SK-N-SH (cell line): ENCODE data around the gene MEGF8. TPM values are rescaled to one million over a fixed set of nuclear protein-coding genes. Genes with fewer than 3 reads are reported as not detected.

ENCODE experiments used
- CTCF ChIA-PET: fragments of 300-600, 350-600 bp; formaldehyde crosslinking; extraction: SDS; loops from one replicate; lab custom pipeline; 2021; lab: Yijun Ruan, JAX
- POLR2A ChIA-PET: fragments of 350-600 bp; sonication (Branson Sonifier 250); formaldehyde crosslinking; extraction: SDS; loops from one replicate; lab custom pipeline; 2020; ENCODE audit warnings: antibody characterized with exemption, inconsistent platforms; lab: Yijun Ruan, JAX
- DNase-seq: peaks from one replicate; pipeline ENCODE4 v3.0.0; 2012
- H2AFZ ChIP-seq: fragments of 200-600 bp; sonication (generic); 2 replicates; pipeline ENCODE4 v1.8.1; 2016; ENCODE audit warnings: antibody characterized with exemption, mild to moderate bottlenecking, low read depth
- H3F3A ChIP-seq: fragments of 200-600 bp; sonication (generic); replicated peaks from 2 replicates; pipeline ENCODE3; 2016; ENCODE audit warnings: antibody characterized with exemption, mild to moderate bottlenecking; ENCODE audit not compliant: insufficient read depth
- H3K27ac ChIP-seq, 2 experiments: fragments of 200-500 bp in 1 of 2; fragments of 200-600 bp in 1 of 2; sonication (Bioruptor generic) in 1 of 2; sonication (generic), shearing (Covaris generic) in 1 of 2; 2 replicates each; pipeline versions ENCODE4 v1.5.1 to v1.6.1; 2014 to 2016; ENCODE audit warnings: low read depth in 2 of 2, inconsistent platforms in 1 of 2, low read length in 1 of 2, mild to moderate bottlenecking in 1 of 2, mixed read lengths in 1 of 2
- H3K27me3 ChIP-seq: fragments of 200-600 bp; sonication (generic), shearing (Covaris generic); 2 replicates; pipeline ENCODE4 v1.6.1; 2016; ENCODE audit warnings: mixed run types; ENCODE audit not compliant: insufficient read depth
- H3K36me3 ChIP-seq, 2 experiments: fragments of 200-500 bp in 1 of 2; fragments of 200-600 bp in 1 of 2; sonication (Bioruptor generic) in 1 of 2; sonication (generic) in 1 of 2; replicated peaks in 1 of 2; 2 replicates each; pipeline versions ENCODE3 to v1.5.1; 2014 to 2016; ENCODE audit warnings: low read length in 1 of 2, mild to moderate bottlenecking in 1 of 2; ENCODE audit not compliant: insufficient read depth in 2 of 2, control insufficient read depth in 1 of 2
- H3K4me1 ChIP-seq, 2 experiments: fragments of 200-500 bp in 1 of 2; fragments of 200-600 bp in 1 of 2; sonication (Bioruptor generic) in 1 of 2; sonication (generic), shearing (Covaris generic) in 1 of 2; 2 replicates each; pipeline versions ENCODE4 v1.5.1 to v1.6.1; 2014 to 2016; ENCODE audit warnings: low read depth in 1 of 2, low read length in 1 of 2, mixed run types in 1 of 2; ENCODE audit not compliant: insufficient read depth in 2 of 2, control insufficient read depth in 1 of 2
- H3K4me2 ChIP-seq: fragments of 200-600 bp; sonication (generic), shearing (Covaris generic); 2 replicates; pipeline ENCODE4 v1.6.1; 2017; ENCODE audit warnings: mixed run types
- H3K4me3 ChIP-seq, 2 experiments: fragments of 200-500 bp in 1 of 2; fragments of 200-600 bp in 1 of 2; sonication (Bioruptor generic) in 1 of 2; sonication (generic), shearing (Covaris generic) in 1 of 2; 2 replicates each; pipeline versions ENCODE4 v1.5.1 to v1.8.1; 2014 to 2016; ENCODE audit warnings: low read depth in 2 of 2, inconsistent platforms in 1 of 2, low read length in 1 of 2, mild to moderate bottlenecking in 1 of 2, mixed read lengths in 1 of 2, moderate library complexity in 1 of 2
- H3K79me2 ChIP-seq: fragments of 200-600 bp; sonication (generic); 2 replicates; pipeline ENCODE4 v1.8.1; 2017; ENCODE audit warnings: mild to moderate bottlenecking; ENCODE audit not compliant: insufficient read depth
- H3K9ac ChIP-seq: fragments of 200-600 bp; sonication (generic); 2 replicates; pipeline ENCODE4 v1.6.1; 2017; ENCODE audit warnings: mixed run types
- H3K9me2 ChIP-seq: fragments of 200-600 bp; sonication (generic); 2 replicates; pipeline ENCODE4 v1.6.1; 2017; ENCODE audit warnings: mixed run types
- H3K9me3 ChIP-seq: fragments of 200-600 bp; sonication (generic); 2 replicates; pipeline ENCODE4 v1.6.1; 2017; ENCODE audit warnings: mixed run types, mild to moderate bottlenecking, moderate library complexity
- H4K20me1 ChIP-seq: fragments of 200-600 bp; sonication (generic); 2 replicates; pipeline ENCODE4 v1.6.1; 2017; ENCODE audit warnings: mild to moderate bottlenecking, mixed run types; ENCODE audit not compliant: insufficient read depth
- CTCF ChIP-seq: fragments of 200-600 bp; sonication (generic); IDR thresholded peaks from 2 replicates; pipeline ENCODE4 v1.6.1; 2017; ENCODE audit warnings: antibody characterized with exemption, mild to moderate bottlenecking, moderate library complexity
- EP300 ChIP-seq, 2 experiments: IDR thresholded peaks; 2 replicates each; pipeline versions ENCODE4 v1.4.0 to v1.6.1; 2012; ENCODE audit warnings: borderline replicate concordance in 1 of 2, low read depth in 1 of 2, low read length in 1 of 2
- EZH2phosphoT487 ChIP-seq: fragments of 200-600 bp; sonication (generic); IDR thresholded peaks from 2 replicates; pipeline ENCODE4 v1.6.1; 2017; ENCODE audit warnings: low read depth, mixed run types, mild to moderate bottlenecking, antibody characterized with exemption, moderate library complexity, borderline replicate concordance
- FOSL2 ChIP-seq: IDR thresholded peaks from 2 replicates; pipeline ENCODE4 v1.4.0; 2012; ENCODE audit warnings: low read depth, mild to moderate bottlenecking, moderate library complexity, borderline replicate concordance
- FOXM1 ChIP-seq: IDR thresholded peaks from 2 replicates; pipeline ENCODE4 v1.4.0; 2012; ENCODE audit warnings: low read depth, mild to moderate bottlenecking
- IRF3 ChIP-seq: fragments of 150-350 bp; IDR thresholded peaks from 2 replicates; pipeline ENCODE4 v1.6.1; 2016; ENCODE audit warnings: mild to moderate bottlenecking, low read depth, low read length
- JUND ChIP-seq: IDR thresholded peaks from 2 replicates; pipeline ENCODE4 v1.4.0; 2012
- MAX ChIP-seq: IDR thresholded peaks from 2 replicates; pipeline ENCODE4 v1.4.0; 2012; ENCODE audit warnings: low read depth
- NRF1 ChIP-seq: IDR thresholded peaks from 2 replicates; pipeline ENCODE4 v1.6.1; 2012; ENCODE audit warnings: low read depth, mild to moderate bottlenecking, low read length
- PBX3 ChIP-seq: IDR thresholded peaks from 2 replicates; pipeline ENCODE4; 2012
- RAD21 ChIP-seq: IDR thresholded peaks from 2 replicates; pipeline ENCODE4 v1.6.1; 2012; ENCODE audit warnings: mild to moderate bottlenecking, low read length
- RCOR1 ChIP-seq: fragments of 150-350 bp; IDR thresholded peaks from 2 replicates; pipeline ENCODE4 v1.6.1; 2017; ENCODE audit warnings: antibody characterized with exemption, low read length
- RFX5 ChIP-seq: IDR thresholded peaks from 2 replicates; pipeline ENCODE4 v1.6.1; 2012; ENCODE audit warnings: mild to moderate bottlenecking, improper control_type of control experiment, low read length
- RXRA ChIP-seq: IDR thresholded peaks from 2 replicates; pipeline ENCODE4 v1.4.0; 2012; ENCODE audit warnings: low read depth, mild to moderate bottlenecking, borderline replicate concordance
- SIN3A ChIP-seq: IDR thresholded peaks from 2 replicates; pipeline ENCODE4 v1.6.1; 2012; ENCODE audit warnings: low read depth, mild to moderate bottlenecking, low read length, moderate library complexity, borderline replicate concordance
- TAF1 ChIP-seq: IDR thresholded peaks from 2 replicates; pipeline ENCODE4 v1.6.1; 2012; ENCODE audit warnings: low read depth, mild to moderate bottlenecking, low read length, moderate library complexity, borderline replicate concordance
- TCF12 ChIP-seq: IDR thresholded peaks from 2 replicates; pipeline ENCODE4 v1.4.0; 2012
- YY1 ChIP-seq: IDR thresholded peaks from 2 replicates; pipeline ENCODE4 v1.4.0; 2012; ENCODE audit warnings: low read depth, mild to moderate bottlenecking
- ZBTB33 ChIP-seq: IDR thresholded peaks from 2 replicates; pipeline ENCODE4 v1.4.0; 2012; ENCODE audit warnings: low read depth, borderline replicate concordance
- WGBS: methylation state at CpG from one replicate; pipeline ENCODE4 v1.1.6; 2017; ENCODE audit warnings: low lambda C conversion rate; 5-methylcytosine and 5-hydroxymethylcytosine counted together
- polyA plus RNA-seq, 3 experiments: library from polyadenylated mRNA; depleted of rRNA; stranded (reverse); fragments of >200 nt; gene quantifications; 2 replicates each; pipeline ENCODE4 v1.2.3, GENCODE V29; 2012

Gene MEGF8
- polyA plus RNA-seq, 1 of the 3 experiments (the other 2 are of a cell fraction): 19.1 TPM

GRCh38 chr19:42406111-42406510 is 80.7 kb downstream of the MEGF8 start:
- ChIA-PET CTCF (interaction anchor here (1.6 kb wide), 2 partner anchors 14 to 32 kb away, joined by 4 to 6 read pairs; no protein-coding TSS in a partner anchor), POLR2A (no interaction called here)
- no peaks in the 10 kb centered on the region for H3K27me3 ChIP-seq
- H3K36me3 ChIP-seq: peaks cover 0 to 7% of the 10 kb centered on the region in 2 experiments
- H3K4me2 ChIP-seq: no peak overlapping the region
- H3F3A ChIP-seq: peaks cover 1% of the 10 kb centered on the region
- no peaks in the 10 kb centered on the region for H3K9me3 ChIP-seq
- H3K4me1 ChIP-seq: peaks cover 0 to 16% of the 10 kb centered on the region in 2 experiments; a peak in 1 of 4 replicates
- H3K4me3 ChIP-seq: no peak overlapping the region
- WGBS: 90% methylated on average over 4 of the region's 11 CpGs
- no peak for DNase-seq
- no peak overlapping the region for H2AFZ ChIP-seq
- TF ChIP-seq TCF12 (no peak), EP300 (IDR thresholded peaks at IDR 0.05; ENCODE audit: borderline replicate concordance in 1 of 2, low read depth in 1 of 2, low read length in 1 of 2) (no peak), NRF1 (no peak), IRF3 (no peak), ZBTB33 (no peak), EZH2phosphoT487 (no peak), RAD21 (no peak), MAX (no peak), YY1 (no peak), RXRA (no peak), JUND (no peak)
- H3K79me2 ChIP-seq: no peaks in the 10 kb centered on the region
- no peak overlapping the region for H3K9ac ChIP-seq
- no peaks in the 10 kb centered on the region for H4K20me1 ChIP-seq
- H3K27ac ChIP-seq: no peak overlapping the region
- H3K9me2 ChIP-seq: no peaks in the 10 kb centered on the region

- no peaks in the 10 kb centered on the region for H3K9me3 ChIP-seq
- H4K20me1 ChIP-seq: no peaks in the 10 kb centered on the region
- DNase-seq: peak; percentile 24
- no peak overlapping the region for H3K9ac ChIP-seq
- no peaks in the 10 kb centered on the region for H3K27me3 ChIP-seq
- H3F3A ChIP-seq: no peaks in the 10 kb centered on the region
- peaks cover 0 to 22% of the 10 kb centered on the region in 2 experiments; a peak in 1 of 4 replicates for H3K4me1 ChIP-seq
- POLR2A ChIA-PET: no interaction called here
- CTCF ChIA-PET: interaction anchor here (1.6 kb wide), 2 partner anchors 13 to 31 kb away, joined by 4 to 6 read pairs; no protein-coding TSS in a partner anchor
- H3K79me2 ChIP-seq: no peaks in the 10 kb centered on the region
- WGBS: 96% methylated on average over 27 of the region's 30 CpGs
- no peak overlapping the region for H3K27ac ChIP-seq
- peaks cover 0 to 7% of the 10 kb centered on the region in 2 experiments for H3K36me3 ChIP-seq
- no peak overlapping the region for H2AFZ ChIP-seq
- no peak overlapping the region for H3K4me2 ChIP-seq
- no peaks in the 10 kb centered on the region for H3K9me2 ChIP-seq
- H3K4me3 ChIP-seq: no peak overlapping the region
- TF ChIP-seq RFX5: no peak
- no peak for TF ChIP-seq FOXM1
- no peak for TF ChIP-seq RCOR1
- TF ChIP-seq FOSL2: no peak
- TF ChIP-seq IRF3: no peak
- TF ChIP-seq PBX3: no peak
- TF ChIP-seq SIN3A: no peak
- no peak for TF ChIP-seq TAF1
- no peak for TF ChIP-seq CTCF
These were observed 81.8 kb downstream of the MEGF8 start for GRCh38 chr19:42407085-42407815.
